ENCODE data around the gene MORF4L2.
"Not testable (repeated sequence)": the region's sequence is repeated elsewhere in the genome, so short reads cannot be mapped to it uniquely, and the experiment has no call there.

Gene MORF4L2

GRCh38 chrX:103678199-103678993 is 8.1 kb downstream of the MORF4L2 start:
- DNase-seq: no peak

GRCh38 chrX:103674531-103675454 is 11.7 kb downstream of the MORF4L2 start:
- no peak for DNase-seq

GRCh38 chrX:103669745-103670144 is 16.8 kb downstream of the MORF4L2 start:
- no peak for DNase-seq

- DNase-seq: no peak
Observed at GRCh38 chrX:103666202-103667107, 20.0 kb downstream of the MORF4L2 start.

GRCh38 chrX:103663981-103664762 is 22.3 kb downstream of the MORF4L2 start:
- DNase-seq: no peak

- not testable (repeated sequence) for DNase-seq
Observed at GRCh38 chrX:103659460-103659859, 27.0 kb downstream of the MORF4L2 start.

- no peak for DNase-seq
Observed at GRCh38 chrX:103658681-103659433, 27.6 kb downstream of the MORF4L2 start.

- DNase-seq: not testable (repeated sequence)
Observed at GRCh38 chrX:103657066-103657465, 29.4 kb downstream of the MORF4L2 start.

GRCh38 chrX:103656617-103657016 is 29.9 kb downstream of the MORF4L2 start:
- DNase-seq: no peak

- not testable (repeated sequence) for DNase-seq
Observed at GRCh38 chrX:103655230-103656000, 31.1 kb downstream of the MORF4L2 start.

- DNase-seq: no peak
Observed at GRCh38 chrX:103651151-103651773, 35.2 kb downstream of the MORF4L2 start.

GRCh38 chrX:103647630-103648029 is 38.9 kb downstream of the MORF4L2 start:
- DNase-seq: no peak

GRCh38 chrX:103644125-103644524 is 42.4 kb downstream of the MORF4L2 start:
- DNase-seq: no peak

- DNase-seq: no peak
Observed at GRCh38 chrX:103640401-103641155, 45.9 kb downstream of the MORF4L2 start.

- not testable (repeated sequence) for DNase-seq
Observed at GRCh38 chrX:103638479-103639346, 47.8 kb downstream of the MORF4L2 start.

- DNase-seq: no peak
Observed at GRCh38 chrX:103637604-103638338, 48.7 kb downstream of the MORF4L2 start.

GRCh38 chrX:103635436-103635835 is 51.1 kb downstream of the MORF4L2 start:
- DNase-seq: no peak
